Activated CD4-positive, alpha-beta memory T cell treated with anti-CD3 and anti-CD28 coated beads for 36 hours (primary cell): ENCODE measurements around the gene SMPDL3A. TPM values are rescaled to one million over a fixed set of nuclear protein-coding genes. Genes with fewer than 3 reads are reported as not detected.

Experiments
- CTCF ChIA-PET: fragments of 350-600 bp; sonication (Branson Sonifier 250); formaldehyde crosslinking; loops from one replicate; lab custom pipeline; 2021; ENCODE audit warnings: antibody characterized with exemption, inconsistent platforms; lab: Charles Lee
- POLR2A ChIA-PET: fragments of 350-600 bp; sonication (Branson Sonifier 250); formaldehyde crosslinking; loops from one replicate; lab custom pipeline; 2021; ENCODE audit warnings: antibody characterized with exemption; lab: Charles Lee
- DNase-seq: peaks from one replicate; pipeline ENCODE4 v3.0.0-alpha.2; 2020
- H3K27ac Mint-ChIP-seq: one replicate; pipeline ENCODE4 v1.8.0; 2021; ENCODE audit warnings: mixed read lengths
- H3K27me3 Mint-ChIP-seq: one replicate; pipeline ENCODE4 v1.8.0; 2021; ENCODE audit warnings: mixed read lengths
- H3K36me3 Mint-ChIP-seq: one replicate; pipeline ENCODE4 v1.8.0; 2021; ENCODE audit warnings: mixed read lengths
- H3K4me1 Mint-ChIP-seq: one replicate; pipeline ENCODE4 v1.8.0; 2021; ENCODE audit warnings: low read depth, mixed read lengths
- H3K4me3 Mint-ChIP-seq: one replicate; pipeline ENCODE4 v1.8.0; 2021; ENCODE audit warnings: mild to moderate bottlenecking, mixed read lengths
- H3K9me3 Mint-ChIP-seq: one replicate; pipeline ENCODE4 v1.8.0; 2021; ENCODE audit warnings: mixed read lengths
- intact Hi-C: fragments of 100-400 bp; cut with micrococcal nuclease; formaldehyde crosslinking; loops from one replicate; pipeline ENCODE4 v1.15.1; 2023
- total RNA-seq, 2 experiments: library from RNA; stranded (reverse); gene quantifications; one replicate each; pipeline ENCODE4 v1.2.3, GENCODE V29; 2021

SMPDL3A gene
- total RNA-seq, 2 experiments from 2014 or later, result 0.17 to 0.21 TPM

- ChIA-PET POLR2A (no interaction called here), CTCF (interaction anchor here (0.9 to 2.7 kb wide), 20 partner anchors 9 to 347 kb away, joined by 3 to 59 read pairs (median 4); partner anchors contain the start of genes PKIB and SMPDL3A)
- peak; percentile 50 for DNase-seq
- intact Hi-C loops, result loop anchor here (1.0 to 10.0 kb wide), 3 partner anchors 109 to 365 kb away; partner anchors contain the start of gene SERINC1
- H3K4me1 Mint-ChIP-seq, result no peaks in the 10 kb centered on the region
- H3K36me3 Mint-ChIP-seq, result no peaks in the 10 kb centered on the region
- no peaks in the 10 kb centered on the region for H3K9me3 Mint-ChIP-seq
- H3K4me3 Mint-ChIP-seq, result no peak overlapping the region
- H3K27me3 Mint-ChIP-seq, result peaks cover 5% of the 10 kb centered on the region
- H3K27ac Mint-ChIP-seq, result no peak overlapping the region
Observed at GRCh38 chr6:122839472-122839871, 50.4 kb downstream of the SMPDL3A start.

GRCh38 chr6:122839906-122840305, 50.8 kb downstream of the SMPDL3A start:
- Mint-ChIP-seq H3K9me3 (no peaks in the 10 kb centered on the region), H3K27ac (no peak overlapping the region), H3K27me3 (peaks cover 5% of the 10 kb centered on the region), H3K36me3 (no peaks in the 10 kb centered on the region), H3K4me1 (no peaks in the 10 kb centered on the region), H3K4me3 (no peak overlapping the region)
- DNase-seq, result no peak
- intact Hi-C loops, result loop anchor here (1.0 to 10.0 kb wide), 3 partner anchors 110 to 365 kb away; partner anchors contain the start of gene SERINC1
- ChIA-PET CTCF (interaction anchor here (0.9 to 2.7 kb wide), 16 partner anchors 9 to 348 kb away, joined by 3 to 59 read pairs (median 5); partner anchors contain the start of genes PKIB and SMPDL3A), POLR2A (no interaction called here)

- ChIA-PET POLR2A (no interaction called here), CTCF (no interaction called here)
- Mint-ChIP-seq H3K36me3 (no peaks in the 10 kb centered on the region), H3K4me3 (no peak overlapping the region), H3K9me3 (no peaks in the 10 kb centered on the region), H3K4me1 (peaks cover 2% of the 10 kb centered on the region), H3K27me3 (no peaks in the 10 kb centered on the region), H3K27ac (no peak overlapping the region)
- intact Hi-C loops, result no loop called here
- no peak for DNase-seq
Observed at GRCh38 chr6:122845464-122845863, 56.4 kb downstream of the SMPDL3A start.

GRCh38 chr6:122845916-122846612, 57.0 kb downstream of the SMPDL3A start:
- DNase-seq, result no peak
- Mint-ChIP-seq H3K27ac (no peak overlapping the region), H3K9me3 (no peaks in the 10 kb centered on the region), H3K36me3 (no peaks in the 10 kb centered on the region), H3K27me3 (no peaks in the 10 kb centered on the region), H3K4me3 (no peak overlapping the region), H3K4me1 (peaks cover 2% of the 10 kb centered on the region)
- intact Hi-C loops, result no loop called here
- ChIA-PET CTCF (no interaction called here), POLR2A (no interaction called here)

GRCh38 chr6:122853259-122853995, 64.4 kb downstream of the SMPDL3A start:
- peaks cover 1% of the 10 kb centered on the region for H3K27me3 Mint-ChIP-seq
- H3K4me3 Mint-ChIP-seq, result no peak overlapping the region
- no peaks in the 10 kb centered on the region for H3K9me3 Mint-ChIP-seq
- no peak for DNase-seq
- intact Hi-C loops, result no loop called here
- ChIA-PET POLR2A (no interaction called here), CTCF (no interaction called here)
- H3K27ac Mint-ChIP-seq, result no peak overlapping the region
- H3K4me1 Mint-ChIP-seq, result no peaks in the 10 kb centered on the region
- H3K36me3 Mint-ChIP-seq, result no peaks in the 10 kb centered on the region

Other genes with a start within 250 kb of the SMPDL3A start
- gene PKIB, start 178.9 kb upstream of the SMPDL3A start, total RNA-seq, result under 1 TPM; 0.48 to 0.52 TPM
- gene FABP7, start 9.5 kb upstream of the SMPDL3A start, total RNA-seq, result not detected
- gene CLVS2, start 207.0 kb downstream of the SMPDL3A start, total RNA-seq, result not detected